Measurements from ENCODE around the gene MRPS31.
"Not testable (repeated sequence)": the region's sequence is repeated elsewhere in the genome, so short reads cannot be mapped to it uniquely, and the experiment has no call there.

Gene MRPS31

DNA sequence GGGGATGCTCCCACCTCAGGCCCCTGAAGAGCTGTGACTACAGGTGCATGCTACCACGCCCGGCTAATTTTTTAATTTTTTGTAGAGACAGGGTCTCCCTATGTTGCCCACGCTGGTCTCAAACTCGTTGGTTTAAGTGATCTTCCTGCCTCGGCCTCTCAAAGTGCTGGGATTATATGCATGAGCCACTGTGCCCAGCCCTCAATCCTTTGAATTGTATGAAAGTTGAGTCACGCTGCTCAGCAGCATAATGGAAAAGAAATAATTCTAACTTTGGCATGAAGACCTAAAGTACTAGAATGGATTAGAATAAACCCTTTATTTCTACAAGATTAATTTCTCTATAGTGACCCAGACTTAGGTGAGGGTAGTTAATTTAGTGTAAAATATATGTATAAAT lies 42.4 kb downstream of the MRPS31 start:
- Histone ChIP-seq H3K4me3 (ENCODE audit: insufficient read depth, low read depth, low read length, poor library complexity, severe bottlenecking) (no peak overlapping the region), H3K27ac (ENCODE audit: insufficient read depth, low read length, poor library complexity, severe bottlenecking) (no peak overlapping the region), H3K9me3 (ENCODE audit: control insufficient read depth, low read length) (no peaks in the 10 kb centered on the region), H3K27me3 (replicated peaks; ENCODE audit: control insufficient read depth, insufficient read depth, low read length, poor library complexity, severe bottlenecking) (no peaks in the 10 kb centered on the region), H3K4me1 (ENCODE audit: control insufficient read depth, insufficient read depth, low read length, poor library complexity, severe bottlenecking) (no peaks in the 10 kb centered on the region), H3K36me3 (ENCODE audit: control insufficient read depth, insufficient read depth, low read length) (peaks cover 20% of the 10 kb centered on the region)
- no peak for DNase-seq

GRCh38 chr13:40714433-40714832 lies 56.6 kb downstream of the MRPS31 start:
- not testable (repeated sequence) for H3K27ac ChIP-seq (ENCODE audit: insufficient read depth, low read length, poor library complexity, severe bottlenecking); H3K9me3 ChIP-seq (ENCODE audit: control insufficient read depth, low read length); H3K4me1 ChIP-seq (ENCODE audit: control insufficient read depth, insufficient read depth, low read length, poor library complexity, severe bottlenecking); H3K4me3 ChIP-seq (ENCODE audit: insufficient read depth, low read depth, low read length, poor library complexity, severe bottlenecking); H3K36me3 ChIP-seq (ENCODE audit: control insufficient read depth, insufficient read depth, low read length); DNase-seq; H3K27me3 ChIP-seq (replicated peaks; ENCODE audit: control insufficient read depth, insufficient read depth, low read length, poor library complexity, severe bottlenecking)

DNA sequence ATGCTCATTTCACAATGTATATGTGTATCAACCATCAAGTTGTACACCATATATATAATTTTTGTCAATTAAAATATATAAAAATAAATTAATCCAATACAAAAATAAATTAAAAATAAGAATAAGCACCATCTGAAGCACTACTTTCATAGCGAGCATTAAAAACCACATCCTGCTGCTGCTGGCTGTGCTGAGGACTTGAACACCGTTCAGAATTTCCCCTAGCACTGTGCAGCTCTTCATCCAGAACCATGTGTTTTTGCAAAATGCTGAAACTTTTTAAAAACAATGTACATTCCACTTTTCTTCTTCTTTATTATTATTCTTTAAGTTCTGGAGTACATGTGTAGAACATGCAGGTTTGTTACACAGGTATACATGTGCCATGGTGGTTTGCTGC lies 64.6 kb downstream of the MRPS31 start:
- Histone ChIP-seq H3K9me3 (ENCODE audit: control insufficient read depth, low read length) (no peaks in the 10 kb centered on the region), H3K27me3 (replicated peaks; ENCODE audit: control insufficient read depth, insufficient read depth, low read length, poor library complexity, severe bottlenecking) (no peaks in the 10 kb centered on the region), H3K36me3 (ENCODE audit: control insufficient read depth, insufficient read depth, low read length) (no peaks in the 10 kb centered on the region), H3K4me3 (ENCODE audit: insufficient read depth, low read depth, low read length, poor library complexity, severe bottlenecking) (no peak overlapping the region), H3K27ac (ENCODE audit: insufficient read depth, low read length, poor library complexity, severe bottlenecking) (no peak overlapping the region), H3K4me1 (ENCODE audit: control insufficient read depth, insufficient read depth, low read length, poor library complexity, severe bottlenecking) (no peaks in the 10 kb centered on the region)
- no peak for DNase-seq

DNA sequence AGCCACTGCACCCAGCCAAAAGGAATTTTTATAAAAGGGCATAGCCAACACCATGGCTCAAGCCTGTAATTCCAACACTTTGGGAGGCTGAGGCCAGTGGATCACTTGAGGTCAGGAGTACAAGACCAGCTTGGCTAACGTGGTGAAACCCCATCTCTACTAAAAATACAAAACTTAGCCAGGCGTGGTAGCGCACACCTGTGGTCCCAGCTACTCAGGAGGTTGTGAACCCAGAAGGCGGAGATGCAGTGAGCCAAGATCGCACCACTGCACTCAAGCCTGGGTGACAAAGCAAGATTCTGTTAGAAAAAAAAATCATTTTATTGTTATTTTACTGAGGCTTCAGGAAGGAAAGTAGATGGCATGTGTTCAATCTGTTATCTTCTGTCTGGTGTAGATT lies 73.3 kb downstream of the MRPS31 start:
- Histone ChIP-seq H3K36me3 (ENCODE audit: control insufficient read depth, insufficient read depth, low read length) (no peaks in the 10 kb centered on the region), H3K9me3 (ENCODE audit: control insufficient read depth, low read length) (no peaks in the 10 kb centered on the region), H3K4me3 (ENCODE audit: insufficient read depth, low read depth, low read length, poor library complexity, severe bottlenecking) (no peak overlapping the region), H3K27ac (ENCODE audit: insufficient read depth, low read length, poor library complexity, severe bottlenecking) (no peak overlapping the region), H3K4me1 (ENCODE audit: control insufficient read depth, insufficient read depth, low read length, poor library complexity, severe bottlenecking) (no peaks in the 10 kb centered on the region), H3K27me3 (replicated peaks; ENCODE audit: control insufficient read depth, insufficient read depth, low read length, poor library complexity, severe bottlenecking) (no peaks in the 10 kb centered on the region)
- DNase-seq, result no peak

DNA sequence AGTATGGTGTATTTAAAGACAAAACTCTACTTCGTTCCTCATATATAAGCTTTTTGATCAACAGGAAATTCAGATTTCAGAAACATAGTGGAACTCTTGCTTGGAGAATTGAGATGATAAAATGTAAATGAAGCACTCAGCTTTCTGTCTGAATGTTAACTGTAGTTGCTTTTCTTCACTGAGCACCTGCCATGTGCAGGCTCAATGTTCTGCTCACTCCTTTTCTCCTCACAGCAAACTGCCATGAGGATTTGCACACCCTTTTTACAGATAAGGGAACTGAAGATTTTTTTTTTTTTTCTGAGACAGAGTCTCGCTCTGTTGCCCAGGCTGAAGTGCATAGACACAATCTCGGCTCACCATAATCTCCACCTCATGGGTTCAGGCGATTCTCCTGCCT lies 76.6 kb downstream of the MRPS31 start:
- no peak for DNase-seq
- no peaks in the 10 kb centered on the region for H3K9me3 ChIP-seq (ENCODE audit: control insufficient read depth, low read length)
- H3K27ac ChIP-seq (ENCODE audit: insufficient read depth, low read length, poor library complexity, severe bottlenecking), result no peak overlapping the region
- H3K4me3 ChIP-seq (ENCODE audit: insufficient read depth, low read depth, low read length, poor library complexity, severe bottlenecking), result no peak overlapping the region
- no peaks in the 10 kb centered on the region for H3K36me3 ChIP-seq (ENCODE audit: control insufficient read depth, insufficient read depth, low read length)
- H3K4me1 ChIP-seq (ENCODE audit: control insufficient read depth, insufficient read depth, low read length, poor library complexity, severe bottlenecking), result no peaks in the 10 kb centered on the region
- no peaks in the 10 kb centered on the region for H3K27me3 ChIP-seq (replicated peaks; ENCODE audit: control insufficient read depth, insufficient read depth, low read length, poor library complexity, severe bottlenecking)

DNA sequence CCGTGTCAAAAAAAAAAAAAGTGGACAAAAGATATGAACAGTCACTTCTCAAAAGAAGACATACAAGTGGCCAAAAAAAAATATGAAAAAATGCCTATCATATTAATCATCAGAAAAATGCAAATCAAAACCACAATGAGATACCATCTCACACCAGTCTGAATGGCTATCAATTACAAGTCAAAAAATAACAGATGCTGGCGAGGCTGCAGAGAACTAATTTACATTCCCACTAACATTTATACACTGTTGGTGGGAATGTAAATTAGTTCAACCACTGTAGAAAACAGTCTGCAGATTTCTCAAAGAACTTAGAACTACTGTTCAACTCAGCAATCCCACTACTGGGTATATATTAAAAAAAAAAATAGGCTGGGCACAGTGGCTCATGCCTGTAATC lies 78.0 kb downstream of the MRPS31 start:
- H3K4me1 ChIP-seq (ENCODE audit: control insufficient read depth, insufficient read depth, low read length, poor library complexity, severe bottlenecking), result no peaks in the 10 kb centered on the region
- no peak overlapping the region for H3K27ac ChIP-seq (ENCODE audit: insufficient read depth, low read length, poor library complexity, severe bottlenecking)
- H3K27me3 ChIP-seq (replicated peaks; ENCODE audit: control insufficient read depth, insufficient read depth, low read length, poor library complexity, severe bottlenecking), result no peaks in the 10 kb centered on the region
- no peaks in the 10 kb centered on the region for H3K36me3 ChIP-seq (ENCODE audit: control insufficient read depth, insufficient read depth, low read length)
- H3K9me3 ChIP-seq (ENCODE audit: control insufficient read depth, low read length), result no peaks in the 10 kb centered on the region
- no peak for DNase-seq
- no peak overlapping the region for H3K4me3 ChIP-seq (ENCODE audit: insufficient read depth, low read depth, low read length, poor library complexity, severe bottlenecking)

- DNase-seq, result no peak
- Histone ChIP-seq H3K27me3 (replicated peaks; ENCODE audit: control insufficient read depth, insufficient read depth, low read length, poor library complexity, severe bottlenecking) (no peaks in the 10 kb centered on the region), H3K36me3 (ENCODE audit: control insufficient read depth, insufficient read depth, low read length) (no peaks in the 10 kb centered on the region), H3K4me1 (ENCODE audit: control insufficient read depth, insufficient read depth, low read length, poor library complexity, severe bottlenecking) (no peaks in the 10 kb centered on the region), H3K27ac (ENCODE audit: insufficient read depth, low read length, poor library complexity, severe bottlenecking) (no peak overlapping the region), H3K4me3 (ENCODE audit: insufficient read depth, low read depth, low read length, poor library complexity, severe bottlenecking) (no peak overlapping the region), H3K9me3 (ENCODE audit: control insufficient read depth, low read length) (no peaks in the 10 kb centered on the region)
These were observed 82.2 kb downstream of the MRPS31 start for GRCh38 chr13:40688781-40689180.

GRCh38 chr13:40682449-40683240 lies 88.3 kb downstream of the MRPS31 start:
- Histone ChIP-seq H3K4me3 (ENCODE audit: insufficient read depth, low read depth, low read length, poor library complexity, severe bottlenecking) (no peak overlapping the region), H3K9me3 (ENCODE audit: control insufficient read depth, low read length) (no peaks in the 10 kb centered on the region), H3K27ac (ENCODE audit: insufficient read depth, low read length, poor library complexity, severe bottlenecking) (no peak overlapping the region), H3K36me3 (ENCODE audit: control insufficient read depth, insufficient read depth, low read length) (no peaks in the 10 kb centered on the region), H3K4me1 (ENCODE audit: control insufficient read depth, insufficient read depth, low read length, poor library complexity, severe bottlenecking) (no peaks in the 10 kb centered on the region), H3K27me3 (replicated peaks; ENCODE audit: control insufficient read depth, insufficient read depth, low read length, poor library complexity, severe bottlenecking) (no peaks in the 10 kb centered on the region)
- DNase-seq, result no peak

GRCh38 chr13:40681341-40682146 lies 89.4 kb downstream of the MRPS31 start:
- H3K27me3 ChIP-seq (replicated peaks; ENCODE audit: control insufficient read depth, insufficient read depth, low read length, poor library complexity, severe bottlenecking), result no peaks in the 10 kb centered on the region
- H3K4me1 ChIP-seq (ENCODE audit: control insufficient read depth, insufficient read depth, low read length, poor library complexity, severe bottlenecking), result no peaks in the 10 kb centered on the region
- H3K9me3 ChIP-seq (ENCODE audit: control insufficient read depth, low read length), result no peaks in the 10 kb centered on the region
- no peak overlapping the region for H3K27ac ChIP-seq (ENCODE audit: insufficient read depth, low read length, poor library complexity, severe bottlenecking)
- no peak for DNase-seq
- no peaks in the 10 kb centered on the region for H3K36me3 ChIP-seq (ENCODE audit: control insufficient read depth, insufficient read depth, low read length)
- no peak overlapping the region for H3K4me3 ChIP-seq (ENCODE audit: insufficient read depth, low read depth, low read length, poor library complexity, severe bottlenecking)

DNA sequence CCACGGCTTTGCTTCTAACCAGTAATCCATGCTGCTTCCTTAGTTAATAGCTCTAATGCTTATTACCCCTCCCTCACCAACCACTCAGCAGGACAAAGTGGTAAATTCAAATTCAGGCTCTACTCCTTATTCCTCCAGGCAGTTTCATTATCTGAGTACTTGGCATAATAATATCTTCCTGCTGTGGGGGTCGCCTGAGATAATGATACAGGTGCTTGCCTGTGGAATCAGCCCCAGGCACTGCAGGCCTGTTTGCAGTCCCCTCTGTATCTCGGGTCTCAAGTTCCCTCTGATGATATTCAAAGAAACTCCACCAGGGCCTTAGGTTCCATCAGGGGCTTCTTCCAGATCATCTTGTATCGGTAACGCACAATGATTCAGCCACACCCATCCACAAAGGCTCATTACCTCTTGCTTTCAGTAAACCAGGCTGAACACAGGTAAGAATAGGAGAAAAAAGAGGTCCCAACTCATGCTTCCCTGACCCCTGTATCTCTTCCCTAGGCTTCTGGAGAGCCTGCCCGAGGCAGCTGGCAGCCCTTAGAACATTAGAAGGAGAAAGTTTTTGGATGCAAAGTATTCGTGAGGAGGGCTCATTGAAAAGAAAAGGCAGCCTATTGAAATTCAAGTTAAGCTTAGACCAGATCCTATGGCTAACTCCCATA lies 90.2 kb downstream of the MRPS31 start:
- Histone ChIP-seq H3K27ac (ENCODE audit: insufficient read depth, low read length, poor library complexity, severe bottlenecking) (no peak overlapping the region), H3K4me1 (ENCODE audit: control insufficient read depth, insufficient read depth, low read length, poor library complexity, severe bottlenecking) (no peaks in the 10 kb centered on the region), H3K9me3 (ENCODE audit: control insufficient read depth, low read length) (no peaks in the 10 kb centered on the region), H3K36me3 (ENCODE audit: control insufficient read depth, insufficient read depth, low read length) (no peaks in the 10 kb centered on the region), H3K4me3 (ENCODE audit: insufficient read depth, low read depth, low read length, poor library complexity, severe bottlenecking) (no peak overlapping the region), H3K27me3 (replicated peaks; ENCODE audit: control insufficient read depth, insufficient read depth, low read length, poor library complexity, severe bottlenecking) (no peaks in the 10 kb centered on the region)
- DNase-seq, result no peak

Measured in effector memory CD4-positive, alpha-beta T cell (primary cell).